VCaP (cell line): ENCODE results near the gene DAPK1.

Experiments used
- H3K27ac ChIP-seq: fragments of 450-650 bp; 2 replicates; pipeline ENCODE4 v1.5.1; 2017
- TF ChIP-seq, protein P1 (sequence below): fragments of 450-650 bp; conservative IDR thresholded peaks from 2 replicates; pipeline ENCODE4 v1.5.1; 2017; ENCODE audit warnings: mild to moderate bottlenecking, moderate library complexity

DAPK1 gene

GRCh38 chr9:87725356-87725899 is 227.8 kb downstream of the DAPK1 start:
- peak overlapping the region; percentile 80 for H3K27ac ChIP-seq
- TF ChIP-seq, protein P1, sequence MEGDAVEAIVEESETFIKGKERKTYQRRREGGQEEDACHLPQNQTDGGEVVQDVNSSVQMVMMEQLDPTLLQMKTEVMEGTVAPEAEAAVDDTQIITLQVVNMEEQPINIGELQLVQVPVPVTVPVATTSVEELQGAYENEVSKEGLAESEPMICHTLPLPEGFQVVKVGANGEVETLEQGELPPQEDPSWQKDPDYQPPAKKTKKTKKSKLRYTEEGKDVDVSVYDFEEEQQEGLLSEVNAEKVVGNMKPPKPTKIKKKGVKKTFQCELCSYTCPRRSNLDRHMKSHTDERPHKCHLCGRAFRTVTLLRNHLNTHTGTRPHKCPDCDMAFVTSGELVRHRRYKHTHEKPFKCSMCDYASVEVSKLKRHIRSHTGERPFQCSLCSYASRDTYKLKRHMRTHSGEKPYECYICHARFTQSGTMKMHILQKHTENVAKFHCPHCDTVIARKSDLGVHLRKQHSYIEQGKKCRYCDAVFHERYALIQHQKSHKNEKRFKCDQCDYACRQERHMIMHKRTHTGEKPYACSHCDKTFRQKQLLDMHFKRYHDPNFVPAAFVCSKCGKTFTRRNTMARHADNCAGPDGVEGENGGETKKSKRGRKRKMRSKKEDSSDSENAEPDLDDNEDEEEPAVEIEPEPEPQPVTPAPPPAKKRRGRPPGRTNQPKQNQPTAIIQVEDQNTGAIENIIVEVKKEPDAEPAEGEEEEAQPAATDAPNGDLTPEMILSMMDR, result no peak

- TF ChIP-seq, protein P1, result peak; percentile 63
- peak within 1 kb of the TSS; percentile 80 for H3K27ac ChIP-seq
These were observed 228.4 kb downstream of the DAPK1 start, which contains the start of gene CTSL for GRCh38 chr9:87725900-87726709. CTSL (plus strand) TSS chr9:87726119; CDS start chr9:87727604, 1,485 bp downstream.

DNA sequence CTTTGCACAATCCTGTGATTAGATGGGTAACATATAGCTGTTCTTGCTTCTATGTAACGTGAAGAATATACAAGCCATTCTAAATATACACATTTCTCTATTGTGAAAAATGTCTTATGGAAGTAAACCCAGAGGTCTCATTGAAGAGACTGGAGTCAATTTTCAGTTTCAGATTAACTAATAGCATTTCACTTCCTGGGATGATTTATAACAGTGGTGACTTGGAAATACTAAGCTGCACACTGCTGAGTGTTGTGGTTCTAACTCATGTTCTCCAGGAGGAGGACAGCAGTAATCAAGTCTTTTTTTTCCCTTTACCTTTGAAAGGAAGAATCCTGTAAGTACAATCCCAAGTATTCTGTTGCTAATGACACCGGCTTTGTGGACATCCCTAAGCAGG is 231.6 kb downstream of the DAPK1 start:
- TF ChIP-seq, protein P1, result no peak
- no peak overlapping the region for H3K27ac ChIP-seq

GRCh38 chr9:87731321-87731720 is 233.7 kb downstream of the DAPK1 start:
- H3K27ac ChIP-seq, result no peak overlapping the region
- TF ChIP-seq, protein P1, result no peak

- TF ChIP-seq, protein P1, result no peak
- H3K27ac ChIP-seq, result no peak overlapping the region
These were observed 234.7 kb downstream of the DAPK1 start for GRCh38 chr9:87732344-87732743.

- TF ChIP-seq, protein P1, result no peak
These were observed 235.1 kb downstream of the DAPK1 start for GRCh38 chr9:87732756-87733155.

DNA sequence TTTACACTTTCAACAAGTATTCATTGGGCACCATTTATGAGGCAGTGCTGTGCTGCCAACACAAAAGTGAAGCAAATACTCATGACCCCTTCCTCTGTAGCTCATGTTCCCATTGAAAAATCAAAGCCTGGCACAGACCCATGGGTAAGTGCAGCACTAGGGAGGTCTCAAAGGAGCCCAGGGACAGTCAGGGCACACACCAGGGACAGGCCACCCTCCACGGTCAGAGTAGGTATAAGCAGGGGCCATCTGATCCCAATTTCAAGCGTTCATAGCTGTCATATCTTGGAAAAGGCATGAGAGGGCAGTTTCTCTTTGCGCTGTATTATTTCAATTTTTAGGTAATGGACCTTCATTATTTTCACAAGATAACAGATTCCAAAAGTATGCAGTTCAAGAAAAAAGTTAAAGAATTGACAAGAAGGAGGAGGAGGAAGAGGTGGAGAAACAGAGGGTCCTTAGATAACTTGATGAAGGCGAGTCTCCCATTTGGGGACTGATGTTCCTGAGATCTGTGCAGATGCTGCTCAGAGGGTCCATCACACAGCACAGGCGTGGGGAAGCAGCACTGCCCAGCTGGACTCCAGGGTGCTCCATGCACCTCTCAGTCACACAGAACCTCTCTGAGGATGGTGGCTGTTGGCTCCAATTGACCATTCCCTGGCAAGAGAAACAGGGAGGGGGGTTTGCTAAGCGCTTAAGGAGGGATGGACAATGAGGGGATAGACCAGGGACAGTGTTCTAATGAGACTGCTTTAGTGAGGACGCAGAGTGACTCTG is 235.8 kb downstream of the DAPK1 start:
- TF ChIP-seq, protein P1, result no peak
- H3K27ac ChIP-seq, result no peak overlapping the region

More at GRCh38 chr9:87732756-87733155, 235.1 kb downstream of the DAPK1 start:
- no peak overlapping the region for H3K27ac ChIP-seq
